SK-N-SH (cell line): ENCODE results near the gene MPZL1. TPM values are rescaled to one million over a fixed set of nuclear protein-coding genes. Genes with fewer than 3 reads are reported as not detected.

Source experiments
- CTCF ChIA-PET: fragments of 300-600, 350-600 bp; formaldehyde crosslinking; extraction: SDS; loops from one replicate; lab custom pipeline; 2021; lab: Yijun Ruan, JAX
- POLR2A ChIA-PET: fragments of 350-600 bp; sonication (Branson Sonifier 250); formaldehyde crosslinking; extraction: SDS; loops from one replicate; lab custom pipeline; 2020; ENCODE audit warnings: antibody characterized with exemption, inconsistent platforms; lab: Yijun Ruan, JAX
- DNase-seq: peaks from one replicate; pipeline ENCODE4 v3.0.0; 2012
- H2AFZ ChIP-seq: fragments of 200-600 bp; sonication (generic); 2 replicates; pipeline ENCODE4 v1.8.1; 2016; ENCODE audit warnings: antibody characterized with exemption, mild to moderate bottlenecking, low read depth
- H3F3A ChIP-seq: fragments of 200-600 bp; sonication (generic); replicated peaks from 2 replicates; pipeline ENCODE3; 2016; ENCODE audit warnings: antibody characterized with exemption, mild to moderate bottlenecking; ENCODE audit not compliant: insufficient read depth
- H3K27ac ChIP-seq, 2 experiments: fragments of 200-500 bp in 1 of 2; fragments of 200-600 bp in 1 of 2; sonication (Bioruptor generic) in 1 of 2; sonication (generic), shearing (Covaris generic) in 1 of 2; 2 replicates each; pipeline versions ENCODE4 v1.5.1 to v1.6.1; 2014 to 2016; ENCODE audit warnings: low read depth in 2 of 2, inconsistent platforms in 1 of 2, low read length in 1 of 2, mild to moderate bottlenecking in 1 of 2, mixed read lengths in 1 of 2
- H3K27me3 ChIP-seq: fragments of 200-600 bp; sonication (generic), shearing (Covaris generic); 2 replicates; pipeline ENCODE4 v1.6.1; 2016; ENCODE audit warnings: mixed run types; ENCODE audit not compliant: insufficient read depth
- H3K36me3 ChIP-seq, 2 experiments: fragments of 200-500 bp in 1 of 2; fragments of 200-600 bp in 1 of 2; sonication (Bioruptor generic) in 1 of 2; sonication (generic) in 1 of 2; replicated peaks in 1 of 2; 2 replicates each; pipeline versions ENCODE3 to v1.5.1; 2014 to 2016; ENCODE audit warnings: low read length in 1 of 2, mild to moderate bottlenecking in 1 of 2; ENCODE audit not compliant: insufficient read depth in 2 of 2, control insufficient read depth in 1 of 2
- H3K4me1 ChIP-seq, 2 experiments: fragments of 200-500 bp in 1 of 2; fragments of 200-600 bp in 1 of 2; sonication (Bioruptor generic) in 1 of 2; sonication (generic), shearing (Covaris generic) in 1 of 2; 2 replicates each; pipeline versions ENCODE4 v1.5.1 to v1.6.1; 2014 to 2016; ENCODE audit warnings: low read depth in 1 of 2, low read length in 1 of 2, mixed run types in 1 of 2; ENCODE audit not compliant: insufficient read depth in 2 of 2, control insufficient read depth in 1 of 2
- H3K4me2 ChIP-seq: fragments of 200-600 bp; sonication (generic), shearing (Covaris generic); 2 replicates; pipeline ENCODE4 v1.6.1; 2017; ENCODE audit warnings: mixed run types
- H3K4me3 ChIP-seq, 2 experiments: fragments of 200-500 bp in 1 of 2; fragments of 200-600 bp in 1 of 2; sonication (Bioruptor generic) in 1 of 2; sonication (generic), shearing (Covaris generic) in 1 of 2; 2 replicates each; pipeline versions ENCODE4 v1.5.1 to v1.8.1; 2014 to 2016; ENCODE audit warnings: low read depth in 2 of 2, inconsistent platforms in 1 of 2, low read length in 1 of 2, mild to moderate bottlenecking in 1 of 2, mixed read lengths in 1 of 2, moderate library complexity in 1 of 2
- H3K79me2 ChIP-seq: fragments of 200-600 bp; sonication (generic); 2 replicates; pipeline ENCODE4 v1.8.1; 2017; ENCODE audit warnings: mild to moderate bottlenecking; ENCODE audit not compliant: insufficient read depth
- H3K9ac ChIP-seq: fragments of 200-600 bp; sonication (generic); 2 replicates; pipeline ENCODE4 v1.6.1; 2017; ENCODE audit warnings: mixed run types
- H3K9me2 ChIP-seq: fragments of 200-600 bp; sonication (generic); 2 replicates; pipeline ENCODE4 v1.6.1; 2017; ENCODE audit warnings: mixed run types
- H3K9me3 ChIP-seq: fragments of 200-600 bp; sonication (generic); 2 replicates; pipeline ENCODE4 v1.6.1; 2017; ENCODE audit warnings: mixed run types, mild to moderate bottlenecking, moderate library complexity
- H4K20me1 ChIP-seq: fragments of 200-600 bp; sonication (generic); 2 replicates; pipeline ENCODE4 v1.6.1; 2017; ENCODE audit warnings: mild to moderate bottlenecking, mixed run types; ENCODE audit not compliant: insufficient read depth
- CHD2 ChIP-seq: fragments of 150-350 bp; IDR thresholded peaks from 2 replicates; pipeline ENCODE4 v1.6.1; 2018; ENCODE audit warnings: low read length; ENCODE audit not compliant: partially characterized antibody
- ELF1 ChIP-seq: IDR thresholded peaks from 2 replicates; pipeline ENCODE4 v1.4.0; 2012
- EZH2phosphoT487 ChIP-seq: fragments of 200-600 bp; sonication (generic); IDR thresholded peaks from 2 replicates; pipeline ENCODE4 v1.6.1; 2017; ENCODE audit warnings: low read depth, mixed run types, mild to moderate bottlenecking, antibody characterized with exemption, moderate library complexity, borderline replicate concordance
- FOSL2 ChIP-seq: IDR thresholded peaks from 2 replicates; pipeline ENCODE4 v1.4.0; 2012; ENCODE audit warnings: low read depth, mild to moderate bottlenecking, moderate library complexity, borderline replicate concordance
- FOXJ3 ChIP-seq: sonication (generic); formaldehyde crosslinking; IDR thresholded peaks from 2 replicates; pipeline ENCODE4 v1.5.1; 2020; ENCODE audit warnings: mild to moderate bottlenecking, missing genetic modification reagents
- FOXM1 ChIP-seq: IDR thresholded peaks from 2 replicates; pipeline ENCODE4 v1.4.0; 2012; ENCODE audit warnings: low read depth, mild to moderate bottlenecking
- GABPA ChIP-seq: IDR thresholded peaks from 2 replicates; pipeline ENCODE4 v1.4.0; 2012; ENCODE audit warnings: low read depth, mild to moderate bottlenecking
- IRF3 ChIP-seq: fragments of 150-350 bp; IDR thresholded peaks from 2 replicates; pipeline ENCODE4 v1.6.1; 2016; ENCODE audit warnings: mild to moderate bottlenecking, low read depth, low read length
- JUND ChIP-seq: IDR thresholded peaks from 2 replicates; pipeline ENCODE4 v1.4.0; 2012
- MAX ChIP-seq: IDR thresholded peaks from 2 replicates; pipeline ENCODE4 v1.4.0; 2012; ENCODE audit warnings: low read depth
- MXI1 ChIP-seq: IDR thresholded peaks from 2 replicates; pipeline ENCODE4 v1.6.1; 2012; ENCODE audit warnings: mild to moderate bottlenecking, low read depth, low read length, improper control_type of control experiment
- NFIC ChIP-seq: IDR thresholded peaks from 2 replicates; pipeline ENCODE4 v1.4.0; 2012; ENCODE audit warnings: borderline replicate concordance
- POLR2AphosphoS5 ChIP-seq: IDR thresholded peaks from 2 replicates; pipeline ENCODE4 v1.6.1; 2012; ENCODE audit warnings: low read depth, low read length
- RAD21 ChIP-seq: IDR thresholded peaks from 2 replicates; pipeline ENCODE4 v1.6.1; 2012; ENCODE audit warnings: mild to moderate bottlenecking, low read length
- RCOR1 ChIP-seq: fragments of 150-350 bp; IDR thresholded peaks from 2 replicates; pipeline ENCODE4 v1.6.1; 2017; ENCODE audit warnings: antibody characterized with exemption, low read length
- RFX5 ChIP-seq: IDR thresholded peaks from 2 replicates; pipeline ENCODE4 v1.6.1; 2012; ENCODE audit warnings: mild to moderate bottlenecking, improper control_type of control experiment, low read length
- RXRA ChIP-seq: IDR thresholded peaks from 2 replicates; pipeline ENCODE4 v1.4.0; 2012; ENCODE audit warnings: low read depth, mild to moderate bottlenecking, borderline replicate concordance
- SMC3 ChIP-seq: IDR thresholded peaks from 2 replicates; pipeline ENCODE4 v1.6.1; 2012; ENCODE audit warnings: low read depth, low read length, improper control_type of control experiment
- TCF12 ChIP-seq: IDR thresholded peaks from 2 replicates; pipeline ENCODE4 v1.4.0; 2012
- TEAD4 ChIP-seq: IDR thresholded peaks from 2 replicates; pipeline ENCODE4 v1.4.0; 2012; ENCODE audit warnings: mild to moderate bottlenecking, borderline replicate concordance; ENCODE audit not compliant: insufficient read depth
- USF1 ChIP-seq: IDR thresholded peaks from 2 replicates; pipeline ENCODE4 v1.4.0; 2012; ENCODE audit warnings: low read depth, borderline replicate concordance
- YY1 ChIP-seq: IDR thresholded peaks from 2 replicates; pipeline ENCODE4 v1.4.0; 2012; ENCODE audit warnings: low read depth, mild to moderate bottlenecking
- WGBS: methylation state at CpG from one replicate; pipeline ENCODE4 v1.1.6; 2017; ENCODE audit warnings: low lambda C conversion rate; 5-methylcytosine and 5-hydroxymethylcytosine counted together
- polyA plus RNA-seq, 3 experiments: library from polyadenylated mRNA; depleted of rRNA; stranded (reverse); fragments of >200 nt; gene quantifications; 2 replicates each; pipeline ENCODE4 v1.2.3, GENCODE V29; 2012
- TF ChIP-seq, protein P1 (sequence below): IDR thresholded peaks from 2 replicates; pipeline ENCODE4 v1.6.1; 2012; ENCODE audit warnings: mild to moderate bottlenecking, low read depth, low read length, moderate library complexity
- TF ChIP-seq, protein P2 (sequence below): IDR thresholded peaks from 2 replicates; pipeline ENCODE4; 2012
- TF ChIP-seq, protein P3 (sequence below): fragments of 200-600 bp; sonication (generic); IDR thresholded peaks from 2 replicates; pipeline ENCODE4 v1.6.1; 2017; ENCODE audit warnings: antibody characterized with exemption, mild to moderate bottlenecking, moderate library complexity

Gene MPZL1
- polyA plus RNA-seq, 1 of the 3 experiments (the other 2 are of a cell fraction): 27.3 TPM

DNA sequence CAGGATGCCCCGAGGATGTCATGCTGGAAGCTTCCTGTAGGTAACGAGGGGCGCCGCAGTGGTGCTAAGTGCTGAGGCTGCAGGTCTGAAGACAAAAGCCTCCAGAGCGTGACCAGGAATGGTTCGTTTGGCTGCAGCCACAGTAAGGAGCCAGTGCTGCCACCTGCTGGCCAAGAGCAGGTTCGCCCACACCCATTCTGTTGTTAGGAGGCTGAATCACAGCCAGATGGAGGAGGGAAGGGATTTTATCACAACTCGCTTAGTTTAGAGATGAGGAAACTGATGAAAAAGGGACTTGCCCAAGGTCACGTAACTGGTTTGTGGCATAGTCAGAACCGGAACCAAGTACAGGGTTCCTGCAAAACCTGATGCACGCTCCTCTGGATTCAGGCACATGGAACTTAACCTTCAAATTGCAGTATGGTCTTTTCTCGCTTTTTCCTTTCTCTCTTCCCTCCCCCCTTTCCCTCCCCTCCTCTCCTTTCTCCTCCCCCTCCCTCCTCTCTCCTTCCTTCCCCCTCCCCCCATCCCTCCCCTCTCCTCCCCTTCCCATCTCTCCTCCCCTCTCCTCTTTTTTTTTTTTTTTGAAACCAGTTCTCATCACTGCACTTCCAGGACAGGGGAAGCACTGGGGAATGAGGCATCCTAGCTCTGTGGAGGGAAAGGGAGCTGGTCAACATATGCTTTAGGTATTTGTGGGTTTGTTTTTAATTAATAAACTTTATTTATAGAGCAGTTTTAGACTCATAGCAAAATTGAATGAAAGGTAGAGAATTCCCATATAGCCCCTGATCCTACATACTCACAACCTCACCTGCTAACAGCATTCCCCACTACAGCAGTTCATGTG, 81.8 kb downstream of the MPZL1 start:
- CTCF ChIA-PET: interaction anchor here (0.6 to 1.5 kb wide), 16 partner anchors 10 to 279 kb away, joined by 3 to 8 read pairs (median 3); no protein-coding TSS in a partner anchor
- Histone ChIP-seq H3K4me1 (peaks cover 0 to 12% of the 10 kb centered on the region in 2 experiments; a peak in 2 of 4 replicates), H3K36me3 (no peaks in the 10 kb centered on the region), H3K9me2 (no peaks in the 10 kb centered on the region), H2AFZ (peak overlapping the region; percentile 43; the same call in 1 of the 2 replicates), H3K4me3 (peak overlapping the region in 1 of 2 experiments; percentile 23; a peak in 1 of 4 replicates), H3K4me2 (no peak overlapping the region), H3K9ac (no peak overlapping the region), H3K27ac (peak overlapping the region in 1 of 2 experiments; percentile 8; a peak in 1 of 4 replicates), H3K9me3 (no peaks in the 10 kb centered on the region), H3F3A (peaks cover 13% of the 10 kb centered on the region), H3K79me2 (no peaks in the 10 kb centered on the region), H3K27me3 (no peaks in the 10 kb centered on the region), H4K20me1 (no peaks in the 10 kb centered on the region)
- WGBS: 29% methylated on average over 12 of the region's 12 CpGs
- POLR2A ChIA-PET: no interaction called here
- peak; percentile 84 for DNase-seq
- TF ChIP-seq RFX5 (no peak), RXRA (no peak), USF1 (no peak), FOSL2 (peak; percentile 15; the same call in 1 of the 2 replicates), JUND (no peak), EZH2phosphoT487 (no peak), SMC3 (peak; percentile 85), MXI1 (no peak), CHD2 (peak; percentile 55), RCOR1 (peak; percentile 43; the same call in 1 of the 2 replicates), IRF3 (no peak), MAX (peak; percentile 63; the same call in 1 of the 2 replicates), TCF12 (no peak), YY1 (no peak), FOXM1 (no peak), POLR2AphosphoS5 (no peak), TEAD4 (no peak), NFIC (no peak), ELF1 (no peak), GABPA (no peak), RAD21 (peak; percentile 75), FOXJ3 (no peak)
- TF ChIP-seq, protein P1, sequence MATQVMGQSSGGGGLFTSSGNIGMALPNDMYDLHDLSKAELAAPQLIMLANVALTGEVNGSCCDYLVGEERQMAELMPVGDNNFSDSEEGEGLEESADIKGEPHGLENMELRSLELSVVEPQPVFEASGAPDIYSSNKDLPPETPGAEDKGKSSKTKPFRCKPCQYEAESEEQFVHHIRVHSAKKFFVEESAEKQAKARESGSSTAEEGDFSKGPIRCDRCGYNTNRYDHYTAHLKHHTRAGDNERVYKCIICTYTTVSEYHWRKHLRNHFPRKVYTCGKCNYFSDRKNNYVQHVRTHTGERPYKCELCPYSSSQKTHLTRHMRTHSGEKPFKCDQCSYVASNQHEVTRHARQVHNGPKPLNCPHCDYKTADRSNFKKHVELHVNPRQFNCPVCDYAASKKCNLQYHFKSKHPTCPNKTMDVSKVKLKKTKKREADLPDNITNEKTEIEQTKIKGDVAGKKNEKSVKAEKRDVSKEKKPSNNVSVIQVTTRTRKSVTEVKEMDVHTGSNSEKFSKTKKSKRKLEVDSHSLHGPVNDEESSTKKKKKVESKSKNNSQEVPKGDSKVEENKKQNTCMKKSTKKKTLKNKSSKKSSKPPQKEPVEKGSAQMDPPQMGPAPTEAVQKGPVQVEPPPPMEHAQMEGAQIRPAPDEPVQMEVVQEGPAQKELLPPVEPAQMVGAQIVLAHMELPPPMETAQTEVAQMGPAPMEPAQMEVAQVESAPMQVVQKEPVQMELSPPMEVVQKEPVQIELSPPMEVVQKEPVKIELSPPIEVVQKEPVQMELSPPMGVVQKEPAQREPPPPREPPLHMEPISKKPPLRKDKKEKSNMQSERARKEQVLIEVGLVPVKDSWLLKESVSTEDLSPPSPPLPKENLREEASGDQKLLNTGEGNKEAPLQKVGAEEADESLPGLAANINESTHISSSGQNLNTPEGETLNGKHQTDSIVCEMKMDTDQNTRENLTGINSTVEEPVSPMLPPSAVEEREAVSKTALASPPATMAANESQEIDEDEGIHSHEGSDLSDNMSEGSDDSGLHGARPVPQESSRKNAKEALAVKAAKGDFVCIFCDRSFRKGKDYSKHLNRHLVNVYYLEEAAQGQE: no peak
- TF ChIP-seq, protein P2, sequence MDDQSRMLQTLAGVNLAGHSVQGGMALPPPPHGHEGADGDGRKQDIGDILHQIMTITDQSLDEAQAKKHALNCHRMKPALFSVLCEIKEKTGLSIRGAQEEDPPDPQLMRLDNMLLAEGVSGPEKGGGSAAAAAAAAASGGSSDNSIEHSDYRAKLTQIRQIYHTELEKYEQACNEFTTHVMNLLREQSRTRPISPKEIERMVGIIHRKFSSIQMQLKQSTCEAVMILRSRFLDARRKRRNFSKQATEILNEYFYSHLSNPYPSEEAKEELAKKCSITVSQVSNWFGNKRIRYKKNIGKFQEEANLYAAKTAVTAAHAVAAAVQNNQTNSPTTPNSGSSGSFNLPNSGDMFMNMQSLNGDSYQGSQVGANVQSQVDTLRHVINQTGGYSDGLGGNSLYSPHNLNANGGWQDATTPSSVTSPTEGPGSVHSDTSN: no peak
- TF ChIP-seq, protein P3, sequence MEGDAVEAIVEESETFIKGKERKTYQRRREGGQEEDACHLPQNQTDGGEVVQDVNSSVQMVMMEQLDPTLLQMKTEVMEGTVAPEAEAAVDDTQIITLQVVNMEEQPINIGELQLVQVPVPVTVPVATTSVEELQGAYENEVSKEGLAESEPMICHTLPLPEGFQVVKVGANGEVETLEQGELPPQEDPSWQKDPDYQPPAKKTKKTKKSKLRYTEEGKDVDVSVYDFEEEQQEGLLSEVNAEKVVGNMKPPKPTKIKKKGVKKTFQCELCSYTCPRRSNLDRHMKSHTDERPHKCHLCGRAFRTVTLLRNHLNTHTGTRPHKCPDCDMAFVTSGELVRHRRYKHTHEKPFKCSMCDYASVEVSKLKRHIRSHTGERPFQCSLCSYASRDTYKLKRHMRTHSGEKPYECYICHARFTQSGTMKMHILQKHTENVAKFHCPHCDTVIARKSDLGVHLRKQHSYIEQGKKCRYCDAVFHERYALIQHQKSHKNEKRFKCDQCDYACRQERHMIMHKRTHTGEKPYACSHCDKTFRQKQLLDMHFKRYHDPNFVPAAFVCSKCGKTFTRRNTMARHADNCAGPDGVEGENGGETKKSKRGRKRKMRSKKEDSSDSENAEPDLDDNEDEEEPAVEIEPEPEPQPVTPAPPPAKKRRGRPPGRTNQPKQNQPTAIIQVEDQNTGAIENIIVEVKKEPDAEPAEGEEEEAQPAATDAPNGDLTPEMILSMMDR: peak; percentile 96
